H1 (cell line): ENCODE results near the gene KAT14. TPM values are rescaled to one million over a fixed set of nuclear protein-coding genes. Genes with fewer than 3 reads are reported as not detected.

Experiments used
- ATF2 ChIP-seq: IDR thresholded peaks from 2 replicates; pipeline ENCODE4 v1.6.1; 2012; ENCODE audit warnings: low read length, inconsistent platforms
- CHD7 ChIP-seq: fragments of 300-600 bp; sonication (generic); IDR thresholded peaks from 2 replicates; pipeline ENCODE4 v1.7.1; 2012; ENCODE audit warnings: low read length, moderate library complexity, mild to moderate bottlenecking, inconsistent platforms; ENCODE audit not compliant: insufficient replicate concordance
- YY1 ChIP-seq: IDR thresholded peaks from 2 replicates; pipeline ENCODE4 v1.6.1; 2011; ENCODE audit warnings: low read depth, mild to moderate bottlenecking, low read length
- polyA plus RNA-seq, 7 experiments: library from polyadenylated mRNA; depleted of rRNA in 3 of 7; stranded (reverse) in 5 of 7; unstranded in 2 of 7; fragments of >200 nt in 5 of 7; fragments of 200-250 nt in 2 of 7; gene quantifications; 1 replicate in 5 of 7; 2 replicates in 1 of 7; 4 replicates in 1 of 7; pipeline versions ENCODE4 v1.2.1 to v1.2.3, GENCODE V29; 2011 to 2013; ENCODE audit warnings: missing spikeins in 2 of 7, mixed read lengths in 2 of 7
- total RNA-seq: library from RNA; stranded (reverse); fragmentation: NEBNext Ultra II Directional; extraction: Animal tissue kit (Norgen Biotek cat#: 25700); gene quantifications from 2 replicates; pipeline ENCODE4 v1.2.1, GENCODE V29; 2021

KAT14 gene
- total and polyA plus RNA-seq, 2 of the 8 experiments (the other 6 are each of a cell fraction or from before 2014, with no cell fraction given), result 17.3 to 29.3 TPM

- no peak for TF ChIP-seq CHD7
- TF ChIP-seq ATF2, result no peak
- TF ChIP-seq YY1, result no peak
Observed at GRCh38 chr20:18191306-18191705, 53.6 kb downstream of the KAT14 start (continued).
